NK-92 (cell line): Measurements from ENCODE around the gene TMEM213.

ENCODE experiments used
- DNase-seq: peaks from one replicate; lab custom pipeline; 2025; ENCODE audit not compliant: unreplicated experiment; lab: John Stamatoyannopoulos, UW

Gene TMEM213, protein sequence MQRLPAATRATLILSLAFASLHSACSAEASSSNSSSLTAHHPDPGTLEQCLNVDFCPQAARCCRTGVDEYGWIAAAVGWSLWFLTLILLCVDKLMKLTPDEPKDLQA

DNA sequence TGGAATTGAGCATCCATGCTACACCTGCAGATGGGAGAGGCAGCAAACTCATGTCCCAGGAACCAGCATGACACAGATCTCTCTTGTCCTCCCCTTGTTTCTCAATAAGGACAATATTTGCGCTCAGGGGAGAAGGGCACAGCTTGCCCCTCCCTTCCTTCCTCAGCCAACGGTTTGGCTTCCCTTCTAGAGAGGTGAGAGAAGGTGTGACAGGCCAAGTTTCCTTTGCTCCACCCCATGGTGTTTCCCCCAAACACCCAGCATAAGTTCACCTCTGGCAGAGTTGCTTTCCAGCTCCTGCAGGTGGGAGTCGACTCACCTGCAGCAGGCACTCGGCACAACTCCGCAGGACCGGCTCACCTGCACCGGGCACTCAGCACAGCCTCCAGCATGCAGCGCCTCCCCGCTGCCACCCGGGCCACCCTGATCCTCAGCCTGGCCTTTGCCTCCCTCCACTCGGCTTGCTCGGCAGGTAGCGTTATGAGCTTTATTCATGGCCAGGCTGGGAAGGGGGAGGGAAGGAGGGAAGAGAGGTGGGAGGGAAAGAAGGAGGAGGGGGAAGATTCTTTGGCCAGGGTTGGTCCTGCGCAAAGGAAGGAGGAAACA is at the start of gene TMEM213, which contains the start of gene ATP6V0A4:
Gene TMEM213, plus strand, starts transcription at position 280 of the 606 bp plus-strand sequence. Its CDS starts 111 bp downstream, at position 391.
Gene ATP6V0A4, minus strand, starts transcription at position 482 of the 606 bp plus-strand sequence. CDS start 26,949 bp downstream, outside the sequence.
- DNase-seq: no peak

DNA sequence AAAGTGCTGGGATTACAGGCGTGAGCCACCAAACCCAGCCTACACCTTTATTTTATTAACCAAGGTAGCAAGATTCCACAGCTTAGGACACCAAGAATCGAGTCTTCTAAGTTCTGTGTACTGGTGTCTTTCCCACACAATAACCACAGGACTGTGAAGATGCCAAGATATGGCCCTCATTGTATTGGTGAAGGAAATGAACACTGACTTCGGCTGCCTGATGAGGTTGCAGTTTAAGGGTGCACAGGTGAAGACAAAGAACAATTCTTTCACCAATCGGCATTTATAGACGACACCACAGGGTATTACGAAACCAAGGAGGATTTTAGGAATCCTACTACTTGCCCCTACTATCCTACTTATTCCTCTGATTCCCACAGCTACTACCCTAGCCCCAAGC is 49.1 kb upstream of the TMEM213 start:
- DNase-seq: no peak

DNA sequence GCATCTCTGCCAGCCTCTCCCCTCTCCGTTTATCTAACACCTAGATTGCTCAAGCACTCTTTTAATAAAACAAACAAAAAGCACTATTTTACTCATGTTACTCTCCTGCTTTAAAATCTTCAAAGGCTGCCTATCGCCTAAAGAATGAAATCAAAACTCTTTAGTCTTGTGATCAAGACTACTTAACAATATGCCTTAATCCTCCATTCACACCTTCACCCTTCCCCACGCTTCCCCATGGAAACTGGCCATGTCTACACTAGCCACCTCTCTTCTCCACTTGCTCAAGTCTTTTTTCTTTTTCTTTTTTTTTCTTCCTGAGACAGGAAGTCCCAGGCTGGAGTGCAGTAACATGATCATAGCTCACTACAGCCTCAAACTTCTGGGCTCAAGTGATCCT is 47.8 kb upstream of the TMEM213 start:
- no peak for DNase-seq

DNA sequence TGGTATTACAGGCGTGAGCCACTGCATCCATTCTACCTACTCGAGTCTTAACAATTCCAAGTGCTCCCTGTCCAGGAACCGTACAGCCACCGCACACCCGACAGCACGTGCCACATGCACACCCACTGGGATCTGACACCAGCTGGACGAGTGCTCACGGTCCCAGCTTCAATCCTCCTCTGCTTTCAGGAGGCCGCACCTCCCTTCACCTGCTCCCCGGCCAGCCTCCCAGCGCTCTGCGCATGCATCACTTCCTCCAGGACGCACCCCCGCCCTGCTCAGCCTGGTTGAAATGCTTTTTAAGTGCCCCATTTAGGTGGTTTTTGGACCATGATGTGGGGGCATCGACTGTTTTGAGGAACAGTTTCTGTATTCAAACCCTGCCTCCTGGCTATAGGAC is 47.3 kb upstream of the TMEM213 start:
- no peak for DNase-seq

DNA sequence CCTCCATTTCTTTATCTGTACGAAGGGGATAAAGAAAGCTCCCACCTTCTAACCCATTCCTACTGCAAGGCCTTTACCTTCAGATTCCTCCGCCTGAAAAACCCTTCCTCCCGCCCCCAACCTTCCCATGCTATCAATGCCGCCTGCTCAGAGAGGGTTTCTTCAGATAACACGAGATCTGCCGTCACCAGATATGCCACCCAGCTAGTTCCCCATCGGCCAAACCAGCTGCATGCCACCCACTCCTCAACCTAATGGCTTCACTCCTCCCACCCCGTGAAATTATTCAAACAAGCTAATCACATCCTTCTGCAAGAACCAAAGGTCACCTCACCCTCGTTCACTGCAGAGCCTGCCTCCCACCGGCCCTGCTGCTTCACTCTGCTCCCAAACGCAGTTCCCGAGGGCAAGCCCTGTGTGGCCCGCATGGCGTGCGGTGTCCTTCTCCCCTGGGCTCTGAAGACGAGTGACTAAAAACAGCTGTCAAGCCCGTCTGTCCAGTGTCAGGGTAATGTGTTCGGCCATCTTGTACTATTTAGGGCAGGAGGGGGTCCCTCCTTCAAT is 46.8 kb upstream of the TMEM213 start:
- DNase-seq: no peak

DNA sequence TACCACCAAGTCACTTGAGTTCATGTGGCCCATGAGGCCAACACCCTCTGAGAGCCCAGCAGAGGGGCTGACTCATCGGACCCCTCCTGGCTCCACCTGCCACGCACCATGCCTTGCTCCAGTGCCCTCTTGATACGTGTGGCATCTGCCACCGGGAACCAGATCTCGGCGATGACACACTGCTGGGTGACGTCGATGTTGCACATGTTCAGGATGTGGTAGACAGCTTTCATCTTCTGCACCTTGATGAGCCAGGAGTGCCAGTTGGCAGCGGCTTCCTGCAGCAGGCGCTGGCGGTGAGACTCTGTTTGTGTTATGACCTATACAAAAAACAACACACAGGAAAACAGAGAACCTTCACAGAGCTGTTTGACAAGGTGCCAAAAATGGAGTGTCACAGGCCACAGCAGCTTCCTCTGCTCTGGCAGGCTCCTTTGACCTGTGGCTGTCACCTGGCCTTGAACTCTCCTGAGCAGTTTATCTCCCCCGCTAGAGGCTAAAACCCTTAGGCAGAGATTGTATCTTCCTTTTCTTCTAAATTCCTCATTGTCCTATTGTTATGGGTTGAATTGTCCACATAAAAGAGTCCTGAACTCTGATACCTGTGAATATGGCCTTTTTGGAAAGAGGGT is 45.2 kb upstream of the TMEM213 start:
- DNase-seq: peak; percentile 86

DNA sequence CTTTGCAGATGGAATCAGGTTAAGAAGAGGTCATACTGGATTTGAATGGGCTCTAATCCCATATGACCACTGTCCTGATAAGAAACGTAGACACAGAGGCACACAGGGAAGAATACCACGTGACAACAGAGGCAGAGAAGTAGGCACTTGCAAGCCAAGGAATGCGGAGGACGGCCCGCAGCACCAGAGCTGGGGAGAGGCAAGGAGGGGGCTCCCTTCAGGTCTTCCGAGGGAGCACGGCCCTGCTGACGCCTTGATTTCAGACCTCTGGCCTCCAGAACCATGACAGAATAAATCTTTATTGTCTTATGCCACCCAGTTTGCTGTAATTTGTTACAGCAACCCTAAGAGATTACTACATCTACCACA is 44.7 kb upstream of the TMEM213 start:
- no peak for DNase-seq

DNA sequence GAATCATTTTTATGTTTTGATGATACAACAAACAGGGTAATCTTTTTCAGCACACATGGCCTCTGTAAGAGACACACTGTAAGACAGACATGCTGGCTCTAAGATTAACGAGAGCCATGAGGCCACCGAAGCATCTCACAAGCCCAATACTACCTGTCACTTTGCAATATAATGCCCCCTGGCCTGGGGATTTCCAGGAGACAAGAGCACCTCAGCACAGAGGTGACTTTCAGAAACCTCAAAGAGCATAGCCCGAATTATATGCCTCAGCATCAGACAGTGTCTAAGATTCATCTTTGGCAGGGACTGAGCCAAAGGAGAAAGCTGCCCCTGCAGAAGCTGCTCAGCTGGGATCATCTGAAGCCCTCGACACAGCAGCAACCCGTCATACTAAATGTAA is 44.2 kb upstream of the TMEM213 start:
- DNase-seq: no peak

DNA sequence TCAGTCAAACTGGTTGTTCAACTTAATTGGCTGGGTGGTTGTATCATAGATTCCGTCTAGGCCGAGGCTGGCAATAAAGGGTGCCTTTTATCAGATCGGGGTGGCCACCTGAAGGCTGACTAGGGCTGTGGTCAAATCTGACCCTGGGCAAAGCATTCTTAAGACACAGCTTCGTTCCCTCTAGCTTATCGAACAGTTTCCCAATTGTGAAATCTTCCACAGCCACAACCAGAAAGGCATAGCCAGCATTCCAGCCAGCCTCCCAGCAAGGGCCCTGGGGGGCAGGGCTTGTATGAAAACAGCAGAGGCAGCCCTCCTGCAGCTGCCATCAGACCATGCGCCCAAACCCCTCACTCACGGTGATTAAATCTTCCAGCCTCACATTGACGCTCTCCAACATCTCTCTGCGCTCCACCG is 42.5 kb upstream of the TMEM213 start:
- no peak for DNase-seq

DNA sequence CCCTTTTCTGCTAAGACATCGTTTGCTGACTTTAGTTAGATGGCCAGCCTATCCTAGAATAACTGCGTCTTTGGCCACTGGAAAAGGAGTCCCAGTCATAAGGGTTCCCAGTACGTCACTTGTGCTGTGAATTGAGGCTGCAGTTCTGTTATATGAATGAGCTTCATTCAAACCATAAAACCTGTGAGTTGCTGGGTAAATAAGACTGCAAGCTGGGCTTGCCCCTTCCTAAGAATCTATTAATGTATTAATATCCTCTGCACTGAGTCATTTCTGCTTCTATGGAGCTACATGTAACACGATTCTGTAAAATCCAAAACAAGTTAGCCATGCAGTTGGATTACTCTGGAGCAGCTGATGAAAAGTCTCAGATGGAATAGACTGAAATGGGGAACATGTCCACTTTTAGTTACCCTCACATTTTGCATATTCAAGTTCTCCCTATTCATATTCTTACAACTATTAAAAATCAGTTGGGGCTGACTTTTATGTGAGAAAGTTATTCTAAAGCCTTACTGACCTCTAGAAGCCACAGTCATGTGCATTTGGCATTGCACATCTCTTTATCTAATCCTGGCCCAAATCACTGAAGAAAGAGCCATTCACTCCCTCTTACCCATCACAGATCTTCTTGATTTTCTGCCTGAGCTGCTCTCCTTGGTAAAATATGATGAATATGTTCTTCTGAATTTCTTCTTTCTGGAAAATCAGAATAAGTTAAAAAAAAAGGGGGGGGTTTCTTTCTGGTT is 41.8 kb upstream of the TMEM213 start:
- DNase-seq: no peak

DNA sequence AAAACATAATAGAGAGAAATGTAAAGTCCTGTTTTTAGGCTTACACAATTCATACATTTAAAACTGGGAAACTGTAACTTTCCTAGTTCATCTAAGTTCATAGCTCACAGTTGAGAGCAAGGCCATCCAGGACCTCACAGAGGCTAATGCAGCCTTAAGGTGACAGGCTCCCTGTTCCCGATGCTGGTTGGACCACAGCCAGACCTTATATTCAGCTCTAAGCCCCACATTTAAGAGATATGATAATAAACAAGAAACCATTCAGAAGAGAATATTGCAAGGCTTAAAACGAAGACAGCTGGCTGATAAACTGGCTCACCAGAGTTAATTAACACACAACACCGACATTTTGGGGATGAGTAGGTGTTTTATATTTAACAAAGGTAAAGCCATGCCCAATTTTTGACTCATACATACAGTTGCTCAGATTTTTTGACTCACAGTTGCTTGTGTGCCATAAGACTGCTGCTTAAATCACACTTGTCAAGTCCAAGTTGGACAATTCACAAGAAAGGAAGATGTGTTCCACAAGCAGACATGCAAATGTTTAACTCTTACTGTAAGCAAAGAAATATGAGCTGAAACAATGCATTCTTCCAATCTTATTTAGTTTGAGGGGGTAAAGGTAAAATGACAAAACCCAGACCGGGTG is 41.1 kb upstream of the TMEM213 start:
- DNase-seq: no peak

DNA sequence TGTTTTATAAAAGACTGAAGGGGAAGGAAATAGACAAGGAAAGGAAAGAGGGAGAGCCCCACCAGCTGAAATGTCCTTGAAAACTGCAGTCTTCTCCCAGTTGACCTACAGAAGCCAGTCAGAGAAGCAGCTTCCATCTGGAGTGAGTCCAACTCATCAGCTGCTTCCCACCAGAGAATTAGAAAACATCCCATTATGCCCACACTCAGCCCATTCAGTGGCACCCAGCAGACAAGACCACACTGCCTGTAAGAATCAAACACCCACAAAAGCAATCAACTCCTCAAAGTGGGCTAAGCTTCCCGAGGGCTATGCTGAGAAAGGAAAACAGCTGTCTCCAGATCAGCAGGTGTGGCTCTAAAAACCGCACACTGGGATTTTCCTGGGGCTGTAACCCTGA is 29.6 kb upstream of the TMEM213 start:
- DNase-seq: no peak

DNA sequence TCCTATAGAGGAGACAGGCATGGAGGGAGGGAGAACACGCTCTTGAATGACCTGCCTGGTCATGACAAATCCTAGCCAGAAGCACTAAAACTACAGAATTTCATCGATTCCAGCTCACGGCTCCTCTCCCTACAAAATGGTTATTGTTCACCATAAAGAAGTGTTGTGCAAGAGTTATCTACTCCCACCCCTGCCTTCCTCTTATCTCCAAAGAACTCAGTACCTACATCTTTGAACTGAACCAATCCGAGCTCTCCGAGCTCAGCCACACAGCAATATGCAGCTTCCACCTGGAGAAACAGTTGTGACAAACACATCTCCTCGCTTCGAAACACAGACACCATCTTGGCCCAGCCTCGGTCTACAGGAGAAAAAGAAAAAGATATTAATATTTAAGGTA is 26.9 kb upstream of the TMEM213 start:
- no peak for DNase-seq

DNA sequence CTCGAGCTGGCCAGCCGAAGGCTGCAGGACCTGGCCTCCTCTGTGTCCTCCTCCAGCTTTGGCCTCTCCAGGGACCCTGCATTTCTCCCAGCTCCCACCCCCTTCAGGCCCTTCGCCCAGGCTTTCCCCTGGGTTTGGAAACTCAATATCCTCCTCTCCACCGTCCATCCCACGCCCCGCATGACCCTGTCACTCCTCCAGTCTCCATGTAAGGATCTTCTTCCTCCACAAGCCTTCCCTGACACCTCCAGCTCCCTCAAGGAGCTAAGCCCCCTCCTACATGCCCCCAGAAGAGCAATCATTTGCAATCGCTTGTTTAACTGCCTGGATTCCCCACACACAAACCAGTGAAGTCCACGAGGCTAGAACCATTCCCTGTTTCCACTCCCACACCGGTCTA is 24.6 kb upstream of the TMEM213 start:
- DNase-seq: no peak

DNA sequence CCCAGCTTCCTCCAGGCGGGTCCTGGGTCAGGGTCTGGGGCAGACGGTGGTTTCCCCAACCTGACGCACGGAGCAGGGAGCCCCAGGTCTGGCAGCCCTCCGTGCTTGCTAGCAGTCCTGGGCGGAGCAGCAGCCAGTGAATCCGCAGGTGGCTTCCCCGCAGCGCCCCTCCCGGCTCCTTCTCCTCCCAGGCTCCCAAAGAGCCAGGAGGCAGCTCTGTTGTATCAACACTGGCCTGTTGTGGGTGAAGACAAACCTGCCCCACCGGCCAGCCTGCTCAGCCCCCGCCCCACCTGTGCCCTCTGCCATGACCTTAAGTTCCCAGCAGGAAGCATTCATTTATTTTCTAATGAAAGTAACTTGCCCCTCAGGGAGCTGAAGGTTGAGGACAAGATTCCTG is 24.0 kb upstream of the TMEM213 start:
- DNase-seq: no peak

DNA sequence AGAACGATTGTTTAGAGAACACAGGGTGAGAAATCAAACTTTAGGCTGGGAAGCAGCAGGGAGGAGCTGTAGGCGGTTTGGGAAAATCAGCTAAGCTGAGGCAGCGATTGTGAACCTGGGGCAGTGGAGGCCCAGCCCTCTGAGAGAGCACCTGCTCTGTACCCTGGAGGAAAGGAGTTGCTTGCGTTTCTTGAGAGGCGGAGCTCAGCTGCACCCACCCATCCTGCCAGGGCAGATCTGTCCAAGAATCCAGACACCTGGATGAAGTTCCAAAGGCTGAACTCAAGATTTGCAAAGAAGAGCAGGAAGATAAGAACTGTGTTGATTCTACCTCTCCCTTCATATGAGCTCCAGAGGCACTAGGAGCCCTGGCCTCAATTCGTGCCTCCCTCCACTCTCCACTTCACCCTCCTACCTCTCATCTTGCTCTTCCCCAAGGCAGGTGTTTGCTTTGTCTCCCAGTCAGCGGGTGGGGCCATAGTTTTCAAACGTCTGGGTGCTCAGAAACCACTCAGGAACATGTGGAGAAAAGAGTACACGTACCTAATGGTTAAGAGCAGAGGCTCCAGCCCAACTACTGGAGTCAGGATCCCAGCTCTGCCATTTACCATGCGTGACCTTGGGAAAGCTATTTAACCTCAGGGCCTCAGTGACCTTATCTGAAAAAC is 21.5 kb upstream of the TMEM213 start:
- DNase-seq: no peak

DNA sequence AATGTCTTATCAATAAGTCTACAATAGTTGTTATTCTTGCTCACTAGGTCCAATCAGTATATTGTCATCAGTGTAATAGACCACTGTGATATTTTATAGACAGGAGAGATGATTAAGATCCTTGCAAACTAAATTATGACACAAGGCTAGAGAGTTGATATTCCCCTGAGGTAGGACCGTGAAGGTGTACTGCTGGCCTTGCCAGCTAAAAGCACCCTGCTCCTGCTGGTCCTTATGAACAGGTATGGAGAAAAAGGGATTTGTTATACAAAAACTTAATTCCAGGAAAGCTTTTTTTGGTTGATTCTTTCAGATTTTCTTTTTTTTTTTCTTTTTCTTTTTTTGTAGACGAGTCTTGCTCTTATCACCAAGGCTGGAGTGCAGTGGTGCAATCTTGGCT is 16.8 kb upstream of the TMEM213 start:
- no peak for DNase-seq

DNA sequence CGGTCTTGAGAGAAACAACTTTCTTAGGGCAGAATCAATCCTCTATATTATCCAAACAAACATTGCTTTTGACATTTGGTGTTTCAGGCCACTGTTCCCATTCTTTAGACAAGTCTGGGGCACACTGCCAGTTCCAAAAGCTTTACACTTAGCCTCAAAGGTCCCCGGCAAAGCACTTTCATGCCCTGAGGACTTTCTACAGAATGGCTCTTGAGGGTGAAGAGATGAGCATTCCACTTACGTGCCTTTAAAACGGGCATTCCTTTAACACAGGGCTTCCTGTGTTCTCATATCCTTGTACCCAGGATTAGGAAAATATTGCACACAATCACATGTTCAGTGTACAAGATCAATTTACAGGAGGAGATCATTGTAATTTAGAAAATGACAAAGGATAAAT is 13.1 kb upstream of the TMEM213 start:
- DNase-seq: no peak

DNA sequence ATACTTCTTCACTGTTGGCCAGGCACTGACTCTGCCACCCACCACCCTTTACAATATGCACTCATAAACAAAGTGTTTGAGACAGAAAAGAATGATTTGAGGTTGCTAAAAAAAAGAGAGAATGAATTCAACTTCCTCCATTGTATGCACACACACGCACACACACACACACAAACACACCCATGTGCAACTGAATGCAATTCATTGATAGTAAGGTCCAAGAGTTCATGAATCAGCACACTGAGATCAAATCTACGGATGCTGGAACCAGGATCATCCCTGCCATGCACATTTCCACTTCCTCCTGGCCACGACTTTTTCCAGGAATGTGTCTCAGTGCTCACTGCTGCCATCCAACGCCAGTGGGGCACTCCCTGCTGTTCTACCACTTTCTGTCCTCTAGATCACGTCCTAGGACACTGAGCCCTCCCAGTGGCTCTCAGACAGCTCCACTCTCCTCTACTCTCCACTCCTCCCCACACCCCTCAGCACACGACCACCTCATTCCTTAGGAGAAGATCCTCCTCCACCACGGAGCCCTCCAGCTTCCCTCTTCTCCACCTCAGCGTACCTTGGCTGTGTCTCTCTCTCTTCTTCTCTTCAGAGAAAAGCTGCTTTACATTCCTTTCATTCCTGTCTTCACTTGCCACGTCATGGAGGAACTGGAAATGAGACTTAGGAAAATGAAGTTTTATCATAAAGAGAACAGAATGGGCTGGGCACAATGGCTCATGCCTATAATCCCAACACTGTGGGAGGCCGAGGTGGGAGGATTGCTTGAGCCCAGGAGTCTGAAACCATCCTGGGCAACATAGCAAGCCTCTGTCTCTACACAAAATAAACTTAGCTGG is 12.0 kb upstream of the TMEM213 start:
- DNase-seq: no peak
